Mesenchymal stem cell (in vitro differentiated cells and primary cell): ENCODE measurements around the gene SELENOT.
"Not testable (repeated sequence)": the region's sequence is repeated elsewhere in the genome, so short reads cannot be mapped to it uniquely, and the experiment has no call there.

Experiments used
- DNase-seq: peaks from one replicate; pipeline ENCODE4 v3.0.0-alpha.2; 2013
- H2AFZ ChIP-seq: one replicate; pipeline ENCODE4 v1.6.1; 2013; ENCODE audit warnings: low read depth, mild to moderate bottlenecking, control low read depth, inconsistent platforms, low read length, moderate library complexity
- H2AK5ac ChIP-seq: 2 replicates; pipeline ENCODE4 v1.6.1; 2013; ENCODE audit warnings: low read length, moderate library complexity, mild to moderate bottlenecking, inconsistent platforms; ENCODE audit not compliant: severe bottlenecking
- H2BK120ac ChIP-seq: one replicate; pipeline ENCODE4 v1.6.1; 2013; ENCODE audit warnings: low read depth, mild to moderate bottlenecking, inconsistent platforms, low read length, moderate library complexity
- H2BK12ac ChIP-seq, 2 experiments: one replicate each; pipeline ENCODE4 v1.6.1; 2013; ENCODE audit warnings: inconsistent platforms in 2 of 2, low read length in 2 of 2, mild to moderate bottlenecking in 2 of 2, moderate library complexity in 2 of 2, control low read depth in 1 of 2
- H2BK15ac ChIP-seq: one replicate; pipeline ENCODE4 v1.6.1; 2013; ENCODE audit warnings: mild to moderate bottlenecking, low read depth, inconsistent platforms; ENCODE audit not compliant: poor library complexity, severe bottlenecking
- H2BK5ac ChIP-seq: 2 replicates; pipeline ENCODE4 v1.6.1; 2013; ENCODE audit warnings: low read depth, mild to moderate bottlenecking, low read length, control low read depth, inconsistent platforms; ENCODE audit not compliant: poor library complexity, severe bottlenecking
- H3K14ac ChIP-seq, 2 experiments: one replicate each; pipeline ENCODE4 v1.6.1; 2013; ENCODE audit warnings: inconsistent platforms in 2 of 2, low read length in 2 of 2, control low read depth in 1 of 2, mild to moderate bottlenecking in 1 of 2, moderate library complexity in 1 of 2
- H3K18ac ChIP-seq, 2 experiments: one replicate each; pipeline ENCODE4 v1.6.1; 2013; ENCODE audit warnings: inconsistent platforms in 2 of 2, low read length in 2 of 2, control low read depth in 1 of 2, low read depth in 1 of 2, mild to moderate bottlenecking in 1 of 2
- H3K23ac ChIP-seq, 2 experiments: one replicate each; pipeline ENCODE4 v1.6.1; 2013; ENCODE audit warnings: inconsistent platforms in 2 of 2, low read length in 2 of 2, mild to moderate bottlenecking in 2 of 2, moderate library complexity in 2 of 2, control low read depth in 1 of 2
- H3K27ac ChIP-seq: 2 replicates; pipeline ENCODE4 v1.5.1; 2013; ENCODE audit warnings: mild to moderate bottlenecking, moderate library complexity, low read length, control low read depth, inconsistent platforms; ENCODE audit not compliant: poor library complexity, severe bottlenecking
- H3K27me3 ChIP-seq, 2 experiments: 2 replicates each; pipeline versions ENCODE4 v1.6.1 to v1.7.0; 2013; ENCODE audit warnings: low read length in 2 of 2, mild to moderate bottlenecking in 2 of 2, moderate library complexity in 2 of 2, control low read depth in 1 of 2, inconsistent platforms in 1 of 2; ENCODE audit not compliant: control insufficient read depth in 1 of 2, insufficient read depth in 1 of 2
- H3K36me3 ChIP-seq, 2 experiments: 2 replicates each; pipeline versions ENCODE4 v1.6.1 to v1.7.0; 2013; ENCODE audit warnings: low read length in 2 of 2, control low read depth in 1 of 2, inconsistent platforms in 1 of 2, low read depth in 1 of 2, mild to moderate bottlenecking in 1 of 2; ENCODE audit not compliant: insufficient read depth in 2 of 2, control insufficient read depth in 1 of 2
- H3K4ac ChIP-seq, 2 experiments: one replicate each; pipeline ENCODE4 v1.6.1; 2013; ENCODE audit warnings: inconsistent platforms in 2 of 2, low read length in 2 of 2, mild to moderate bottlenecking in 2 of 2, moderate library complexity in 2 of 2, control low read depth in 1 of 2, low read depth in 1 of 2
- H3K4me1 ChIP-seq: 2 replicates; pipeline ENCODE4 v1.6.1; 2013; ENCODE audit warnings: low read depth, low read length, control low read depth; ENCODE audit not compliant: control insufficient read depth, insufficient read depth
- H3K4me2 ChIP-seq: 2 replicates; pipeline ENCODE4 v1.6.1; 2013; ENCODE audit warnings: low read length, mild to moderate bottlenecking, inconsistent platforms; ENCODE audit not compliant: poor library complexity, severe bottlenecking
- H3K4me3 ChIP-seq, 2 experiments: 2 replicates each; pipeline versions ENCODE4 v1.5.1 to v1.7.0; 2013; ENCODE audit warnings: low read length in 2 of 2, mild to moderate bottlenecking in 2 of 2, control low read depth in 1 of 2, low read depth in 1 of 2; ENCODE audit not compliant: insufficient read depth in 1 of 2
- H3K79me1 ChIP-seq: replicated peaks from 2 replicates; pipeline ENCODE4 v1.6.1; 2013; ENCODE audit warnings: mild to moderate bottlenecking, control low read depth, low read length, inconsistent platforms; ENCODE audit not compliant: poor library complexity, severe bottlenecking
- H3K9ac ChIP-seq: 2 replicates; pipeline ENCODE4 v1.7.0; 2013; ENCODE audit warnings: mild to moderate bottlenecking, low read length, moderate library complexity
- H3K9me3 ChIP-seq: 2 replicates; pipeline ENCODE4 v1.7.0; 2013; ENCODE audit warnings: mild to moderate bottlenecking, low read length; ENCODE audit not compliant: control insufficient read depth
- H4K8ac ChIP-seq: one replicate; pipeline ENCODE4 v1.6.1; 2013; ENCODE audit warnings: inconsistent platforms, mild to moderate bottlenecking, low read length, moderate library complexity
- H4K91ac ChIP-seq: one replicate; pipeline ENCODE4 v1.6.1; 2013; ENCODE audit warnings: mild to moderate bottlenecking, low read length, inconsistent platforms
- WGBS: methylation state at CpG from one replicate; pipeline ENCODE4 v1.1.7; 2013; ENCODE audit warnings: mixed read lengths; 5-methylcytosine and 5-hydroxymethylcytosine counted together

SELENOT gene

DNA sequence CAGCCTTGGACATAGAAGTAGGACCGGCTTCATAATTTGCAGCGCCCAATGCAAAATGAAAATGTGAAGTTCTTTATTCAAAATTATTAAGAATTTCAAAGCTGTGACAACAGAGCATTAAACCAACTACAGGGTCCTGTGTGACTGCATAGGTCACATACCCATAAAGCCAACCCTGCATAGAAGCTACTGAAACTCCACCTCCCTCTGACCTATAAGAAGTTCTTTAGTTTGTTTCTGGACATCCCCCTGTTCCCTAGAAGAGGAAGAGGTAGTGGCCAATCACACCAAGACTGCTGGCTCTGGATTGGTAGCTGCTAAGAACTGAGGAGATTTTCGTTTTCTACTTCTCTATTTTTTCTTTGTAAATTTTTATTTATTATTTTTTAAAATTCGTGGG is 9.0 kb upstream of the SELENOT start:
- no peaks in the 10 kb centered on the region for H3K27me3 ChIP-seq
- H3K27ac ChIP-seq: no peak overlapping the region
- peaks cover 0 to 1% of the 10 kb centered on the region in 2 experiments for H3K36me3 ChIP-seq
- H2BK12ac ChIP-seq: no peak overlapping the region
- no peak overlapping the region for H2AFZ ChIP-seq
- H2BK15ac ChIP-seq: no peak overlapping the region
- H3K4me1 ChIP-seq: peaks cover 3% of the 10 kb centered on the region
- no peak overlapping the region for H3K4ac ChIP-seq
- no peak overlapping the region for H3K23ac ChIP-seq
- 100% methylated on average over 1 of the region's 4 CpGs for WGBS
- no peak overlapping the region for H2BK120ac ChIP-seq
- no peak overlapping the region for H3K4me2 ChIP-seq
- peaks cover 13% of the 10 kb centered on the region for H3K79me1 ChIP-seq
- no peak for DNase-seq
- no peak overlapping the region for H4K91ac ChIP-seq
- H3K18ac ChIP-seq: no peak overlapping the region
- no peak overlapping the region for H3K4me3 ChIP-seq
- no peak overlapping the region for H4K8ac ChIP-seq
- H2BK5ac ChIP-seq: no peak overlapping the region
- no peak overlapping the region for H3K14ac ChIP-seq
- no peaks in the 10 kb centered on the region for H3K9me3 ChIP-seq
- H2AK5ac ChIP-seq: no peak overlapping the region
- no peak overlapping the region for H3K9ac ChIP-seq

GRCh38 chr3:150597646-150598045 is 5.5 kb upstream of the SELENOT start:
- no peak overlapping the region for H2BK5ac ChIP-seq
- H3K9me3 ChIP-seq: no peaks in the 10 kb centered on the region
- H3K9ac ChIP-seq: no peak overlapping the region
- no peak overlapping the region for H2AK5ac ChIP-seq
- H3K36me3 ChIP-seq: no peaks in the 10 kb centered on the region
- no peak overlapping the region for H4K91ac ChIP-seq
- no peaks in the 10 kb centered on the region for H3K27me3 ChIP-seq
- no peak overlapping the region for H3K4ac ChIP-seq
- no peak overlapping the region for H3K27ac ChIP-seq
- DNase-seq: no peak
- H3K23ac ChIP-seq: no peak overlapping the region
- no peak overlapping the region for H2BK12ac ChIP-seq
- 95% methylated on average over 4 of the region's 4 CpGs for WGBS
- H3K4me2 ChIP-seq: no peak overlapping the region
- H2AFZ ChIP-seq: no peak overlapping the region
- no peak overlapping the region for H2BK15ac ChIP-seq
- no peak overlapping the region for H3K14ac ChIP-seq
- no peak overlapping the region for H3K4me3 ChIP-seq
- H4K8ac ChIP-seq: no peak overlapping the region
- H2BK120ac ChIP-seq: no peak overlapping the region
- H3K4me1 ChIP-seq: peaks cover 6% of the 10 kb centered on the region
- peaks cover 12% of the 10 kb centered on the region for H3K79me1 ChIP-seq
- H3K18ac ChIP-seq: no peak overlapping the region

DNA sequence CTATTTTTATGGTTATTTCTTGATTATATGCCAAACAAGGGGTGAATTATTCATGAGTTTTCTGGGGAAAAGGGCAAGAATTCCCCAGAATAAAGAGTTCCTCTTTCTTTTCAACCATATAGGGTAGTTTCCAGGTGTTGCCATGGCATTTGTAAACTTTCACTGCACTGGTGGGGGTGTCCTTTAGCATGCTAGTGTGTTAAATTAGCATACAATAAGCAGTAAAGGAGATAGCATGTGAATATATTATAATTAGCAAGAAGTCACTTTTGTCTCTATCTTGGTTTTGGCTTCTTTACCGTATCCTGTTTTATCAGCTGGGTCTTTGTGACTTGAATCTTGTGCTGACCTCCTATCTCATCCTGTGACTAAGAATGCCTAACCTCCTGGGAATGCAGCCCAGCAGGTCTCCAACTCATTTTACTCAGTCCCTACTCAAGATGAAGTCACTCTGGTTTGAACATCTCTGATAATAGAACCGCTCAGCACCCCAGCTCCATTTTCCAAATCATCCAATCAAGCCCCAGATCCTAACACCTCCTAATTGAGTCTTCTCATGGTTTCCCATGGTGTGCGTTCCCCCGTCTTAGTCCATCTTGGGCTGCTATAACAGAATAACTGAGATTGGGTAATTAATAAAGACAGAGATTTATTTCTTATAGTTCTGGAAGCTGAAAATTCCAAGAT is 3.4 kb upstream of the SELENOT start:
- peak overlapping the region; percentile 39 for H3K9ac ChIP-seq
- no peak overlapping the region for H2AK5ac ChIP-seq
- H3K14ac ChIP-seq: no peak overlapping the region
- H3K4me3 ChIP-seq: no peak overlapping the region
- no peak overlapping the region for H4K91ac ChIP-seq
- H4K8ac ChIP-seq: no peak overlapping the region
- no peak overlapping the region for H2BK12ac ChIP-seq
- WGBS: 66% methylated on average over 4 of the region's 4 CpGs
- H3K79me1 ChIP-seq: peaks cover 12% of the 10 kb centered on the region
- no peak overlapping the region for H3K4me2 ChIP-seq
- H3K27me3 ChIP-seq: no peaks in the 10 kb centered on the region
- H2BK15ac ChIP-seq: no peak overlapping the region
- no peak overlapping the region for H3K4ac ChIP-seq
- no peaks in the 10 kb centered on the region for H3K9me3 ChIP-seq
- peak; percentile 28 for DNase-seq
- H2BK5ac ChIP-seq: no peak overlapping the region
- no peak overlapping the region for H2AFZ ChIP-seq
- H3K4me1 ChIP-seq: peaks cover 8% of the 10 kb centered on the region
- H3K23ac ChIP-seq: no peak overlapping the region
- H3K18ac ChIP-seq: no peak overlapping the region
- H2BK120ac ChIP-seq: no peak overlapping the region
- peak overlapping the region; percentile 78 for H3K27ac ChIP-seq
- H3K36me3 ChIP-seq: no peaks in the 10 kb centered on the region

DNA sequence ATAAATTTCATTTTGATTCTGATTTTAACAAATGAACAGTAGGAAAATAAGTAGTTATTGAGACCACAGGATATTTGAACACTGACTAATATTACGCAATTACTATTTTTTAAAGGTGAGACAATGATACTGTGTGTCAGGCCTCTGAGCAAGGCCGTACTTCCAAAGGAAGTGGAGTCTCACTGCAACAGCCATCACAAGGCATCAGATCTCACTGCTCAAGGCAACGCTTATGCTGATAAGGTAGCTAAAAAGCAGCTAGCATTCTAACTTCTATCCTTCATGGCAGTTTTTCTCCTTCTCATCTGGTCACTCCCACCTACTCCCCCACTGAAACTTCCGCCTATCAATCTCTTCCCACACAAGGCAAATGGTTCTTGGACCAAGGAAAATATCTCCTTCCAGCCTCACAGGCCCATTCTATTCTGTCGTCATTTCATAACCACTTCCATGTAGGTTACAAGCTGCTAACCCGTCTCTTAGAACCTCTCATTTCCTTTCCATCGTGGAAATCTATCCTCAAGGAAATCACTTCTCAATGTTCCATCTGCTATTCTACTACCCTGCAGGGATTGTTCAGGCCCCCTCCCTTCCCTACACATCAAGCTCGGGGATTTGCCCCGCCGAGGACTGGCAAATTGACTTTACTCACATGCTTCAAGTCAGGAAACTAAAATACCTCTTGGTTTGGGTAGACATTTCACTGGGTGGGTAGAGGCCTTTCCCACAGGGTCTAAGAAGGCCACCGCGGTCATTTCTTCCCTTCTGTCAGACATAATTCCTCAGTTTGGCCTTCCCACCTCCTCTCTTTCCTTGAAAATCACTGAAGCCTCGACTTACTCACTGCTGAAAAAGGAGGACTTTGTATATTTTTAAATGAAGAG is 2.2 kb upstream of the SELENOT start:
- not testable (repeated sequence) for H3K14ac ChIP-seq, H2BK120ac ChIP-seq, H3K18ac ChIP-seq, H3K9me3 ChIP-seq, H4K91ac ChIP-seq, H2BK12ac ChIP-seq, H2BK15ac ChIP-seq, DNase-seq, H3K4me2 ChIP-seq, H3K27me3 ChIP-seq, H2BK5ac ChIP-seq, H3K4me1 ChIP-seq, H3K27ac ChIP-seq, H3K4me3 ChIP-seq, H3K9ac ChIP-seq, H3K23ac ChIP-seq, H3K4ac ChIP-seq, H2AFZ ChIP-seq, H3K36me3 ChIP-seq, H4K8ac ChIP-seq, H2AK5ac ChIP-seq
- peaks cover 12% of the 10 kb centered on the region for H3K79me1 ChIP-seq
- WGBS: 93% methylated on average over 12 of the region's 13 CpGs
